Astrocyte (in vitro differentiated cells and primary cell): ENCODE data around the gene ELMO2. TPM values are rescaled to one million over a fixed set of nuclear protein-coding genes. Genes with fewer than 3 reads are reported as not detected.

Experiments
- DNase-seq: peaks from one replicate; pipeline ENCODE4 v3.0.0-alpha.2; 2010; ENCODE audit warnings: low read depth
- FAIRE-seq: peaks from 2 replicates; lab custom pipeline; 2011; peaks lifted over from hg19 to GRCh38; lab: Jason Lieb, UNC
- H2AFZ ChIP-seq: 2 replicates; pipeline ENCODE4 v1.6.0; 2012; ENCODE audit warnings: low read depth, low read length, inconsistent platforms
- H3K27ac ChIP-seq: 2 replicates; pipeline ENCODE4 v1.5.1; 2011; ENCODE audit warnings: low read depth, low read length, inconsistent platforms
- H3K27me3 ChIP-seq: 2 replicates; pipeline ENCODE4 v1.6.0; 2011; ENCODE audit warnings: low read length, inconsistent platforms; ENCODE audit not compliant: insufficient read depth
- H3K36me3 ChIP-seq: 2 replicates; pipeline ENCODE4 v1.5.1; 2011; ENCODE audit warnings: low read length, inconsistent platforms; ENCODE audit not compliant: insufficient read depth
- H3K4me1 ChIP-seq: 2 replicates; pipeline ENCODE4 v1.5.1; 2011; ENCODE audit warnings: low read length, inconsistent platforms; ENCODE audit not compliant: insufficient read depth
- H3K4me2 ChIP-seq: 2 replicates; pipeline ENCODE4 v1.6.0; 2012; ENCODE audit warnings: low read length, inconsistent platforms
- H3K4me3 ChIP-seq: 2 replicates; pipeline ENCODE4 v1.5.1; 2011; ENCODE audit warnings: low read depth, mild to moderate bottlenecking, low read length, inconsistent platforms; ENCODE audit not compliant: insufficient read depth
- H3K79me2 ChIP-seq: 2 replicates; pipeline ENCODE4 v1.6.0; 2012; ENCODE audit warnings: mild to moderate bottlenecking, low read length, inconsistent platforms; ENCODE audit not compliant: insufficient read depth
- H3K9ac ChIP-seq: 2 replicates; pipeline ENCODE4 v1.6.0; 2012; ENCODE audit warnings: mild to moderate bottlenecking, low read length, inconsistent platforms
- H3K9me3 ChIP-seq: 2 replicates; pipeline ENCODE4 v1.5.1; 2012; ENCODE audit warnings: low read depth, mild to moderate bottlenecking, low read length, inconsistent platforms; ENCODE audit not compliant: insufficient read depth
- H4K20me1 ChIP-seq: 2 replicates; pipeline ENCODE4 v1.6.0; 2012; ENCODE audit warnings: low read length, inconsistent platforms; ENCODE audit not compliant: insufficient read depth
- H3K27ac Mint-ChIP-seq: one replicate; pipeline ENCODE4 v1.8.0; 2021; ENCODE audit warnings: mild to moderate bottlenecking, mixed read lengths; ENCODE audit not compliant: unreplicated experiment
- H3K27me3 Mint-ChIP-seq: one replicate; pipeline ENCODE4 v1.8.0; 2021; ENCODE audit warnings: low read depth, mixed read lengths; ENCODE audit not compliant: unreplicated experiment
- H3K36me3 Mint-ChIP-seq: one replicate; pipeline ENCODE4 v1.8.0; 2021; ENCODE audit warnings: low read depth, mixed read lengths; ENCODE audit not compliant: unreplicated experiment
- H3K4me1 Mint-ChIP-seq: one replicate; pipeline ENCODE4 v1.8.0; 2021; ENCODE audit warnings: low read depth, mixed read lengths; ENCODE audit not compliant: unreplicated experiment
- H3K4me3 Mint-ChIP-seq: one replicate; pipeline ENCODE4 v1.8.0; 2021; ENCODE audit warnings: mild to moderate bottlenecking, moderate library complexity, mixed read lengths; ENCODE audit not compliant: unreplicated experiment
- H3K9me3 Mint-ChIP-seq: one replicate; pipeline ENCODE4 v1.8.0; 2021; ENCODE audit warnings: mild to moderate bottlenecking, mixed read lengths; ENCODE audit not compliant: unreplicated experiment
- CTCF ChIP-seq: IDR thresholded peaks from 2 replicates; pipeline ENCODE4 v1.5.1; 2011; ENCODE audit warnings: low read depth, mild to moderate bottlenecking, inconsistent platforms, low read length, moderate library complexity; ENCODE audit not compliant: insufficient read depth
- EZH2 ChIP-seq: IDR thresholded peaks from 2 replicates; pipeline ENCODE4 v1.6.1; 2012; ENCODE audit warnings: mild to moderate bottlenecking, low read length, inconsistent platforms; ENCODE audit not compliant: insufficient read depth
- total RNA-seq: library from RNA; stranded (reverse); gene quantifications from 2 replicates; pipeline ENCODE4 v1.2.1, GENCODE V29; 2021

The ELMO2 gene
- total RNA-seq, 1 donor from 2014 or later, result 53.4 TPM

- no peak for DNase-seq
- FAIRE-seq, result no peak
- TF ChIP-seq CTCF (no peak), EZH2 (no peak)
These were observed 52.8 kb downstream of the ELMO2 start for GRCh38 chr20:46353500-46354206.

GRCh38 chr20:46352370-46352938, 54.0 kb downstream of the ELMO2 start:
- Histone ChIP-seq H3K9me3 (no peaks in the 10 kb centered on the region), H2AFZ (no peak overlapping the region), H3K4me2 (no peak overlapping the region), H3K9ac (no peak overlapping the region), H3K4me1 (peaks cover 23% of the 10 kb centered on the region), H3K36me3 (peaks cover 3% of the 10 kb centered on the region), H4K20me1 (peaks cover 9% of the 10 kb centered on the region), H3K27me3 (no peaks in the 10 kb centered on the region), H3K79me2 (no peaks in the 10 kb centered on the region), H3K4me3 (no peak overlapping the region), H3K27ac (no peak overlapping the region)
- no peak for TF ChIP-seq CTCF
- no peak for TF ChIP-seq EZH2
- no peak for FAIRE-seq
- peaks cover 29% of the 10 kb centered on the region for H3K4me1 Mint-ChIP-seq
- no peak for DNase-seq
- H3K36me3 Mint-ChIP-seq, result peaks cover 11% of the 10 kb centered on the region
- H3K27ac Mint-ChIP-seq, result no peak overlapping the region
- no peaks in the 10 kb centered on the region for H3K9me3 Mint-ChIP-seq
- no peak overlapping the region for H3K4me3 Mint-ChIP-seq
- H3K27me3 Mint-ChIP-seq, result no peaks in the 10 kb centered on the region

More at GRCh38 chr20:46353500-46354206, 52.8 kb downstream of the ELMO2 start:
- peaks cover 11% of the 10 kb centered on the region for H3K36me3 Mint-ChIP-seq
- Histone ChIP-seq H3K9me3 (no peaks in the 10 kb centered on the region), H3K79me2 (no peaks in the 10 kb centered on the region), H3K4me3 (no peak overlapping the region), H2AFZ (no peak overlapping the region), H3K4me1 (peaks cover 23% of the 10 kb centered on the region), H3K4me2 (no peak overlapping the region), H4K20me1 (peaks cover 21% of the 10 kb centered on the region), H3K27me3 (no peaks in the 10 kb centered on the region), H3K27ac (no peak overlapping the region), H3K36me3 (peaks cover 3% of the 10 kb centered on the region), H3K9ac (no peak overlapping the region)
- H3K4me1 Mint-ChIP-seq, result peaks cover 25% of the 10 kb centered on the region
- H3K4me3 Mint-ChIP-seq, result no peak overlapping the region
- H3K9me3 Mint-ChIP-seq, result no peaks in the 10 kb centered on the region
- H3K27ac Mint-ChIP-seq, result no peak overlapping the region
- H3K27me3 Mint-ChIP-seq, result no peaks in the 10 kb centered on the region
